ENCODE measurements around the gene CISTR. TPM values are rescaled to one million over a fixed set of nuclear protein-coding genes. Genes with fewer than 3 reads are reported as not detected.

The CISTR gene
- total RNA-seq, 1 donor from 2014 or later: not detected

GRCh38 chr12:53757101-53757770 lies 5.5 kb upstream of the CISTR start:
- DNase-seq (ENCODE audit: low read depth): no peak
- TF ChIP-seq CTCF (conservative IDR thresholded peaks at IDR 0.05; ENCODE audit: low read depth, low read length): peak; percentile 89
- H3K4me3 ChIP-seq (ENCODE audit: low read depth, low read length): peak overlapping the region; percentile 21

GRCh38 chr12:53756300-53757100 lies 4.7 kb upstream of the CISTR start:
- TF ChIP-seq CTCF (conservative IDR thresholded peaks at IDR 0.05; ENCODE audit: low read depth, low read length): no peak
- DNase-seq (ENCODE audit: low read depth): no peak
- H3K4me3 ChIP-seq (ENCODE audit: low read depth, low read length): peak overlapping the region; percentile 21

- H3K4me3 ChIP-seq (ENCODE audit: low read depth, low read length): no peak overlapping the region
- no peak for DNase-seq (ENCODE audit: low read depth)
- no peak for TF ChIP-seq CTCF (conservative IDR thresholded peaks at IDR 0.05; ENCODE audit: low read depth, low read length)
Observed at GRCh38 chr12:53755893-53756292, 4.1 kb upstream of the CISTR start.

- TF ChIP-seq CTCF (conservative IDR thresholded peaks at IDR 0.05; ENCODE audit: low read depth, low read length): peak; percentile 10
- DNase-seq (ENCODE audit: low read depth): no peak
- H3K4me3 ChIP-seq (ENCODE audit: low read depth, low read length): no peak overlapping the region
Observed at GRCh38 chr12:53755451-53755891, 3.7 kb upstream of the CISTR start.

GRCh38 chr12:53754633-53755264 lies 3.0 kb upstream of the CISTR start:
- no peak overlapping the region for H3K4me3 ChIP-seq (ENCODE audit: low read depth, low read length)
- DNase-seq (ENCODE audit: low read depth): no peak
- TF ChIP-seq CTCF (conservative IDR thresholded peaks at IDR 0.05; ENCODE audit: low read depth, low read length): no peak

- no peak for DNase-seq (ENCODE audit: low read depth)
- no peak overlapping the region for H3K4me3 ChIP-seq (ENCODE audit: low read depth, low read length)
- TF ChIP-seq CTCF (conservative IDR thresholded peaks at IDR 0.05; ENCODE audit: low read depth, low read length): no peak
Observed at GRCh38 chr12:53754188-53754585, 2.4 kb upstream of the CISTR start.
